SIG-M5 (cell line): ENCODE data around the gene MMP20.

ENCODE experiments used
- DNase-seq: peaks from one replicate; lab custom pipeline; 2025; lab: John Stamatoyannopoulos, UW

Gene MMP20

GRCh38 chr11:102553835-102554282 is 71.3 kb downstream of the MMP20 start:
- DNase-seq, result no peak

- no peak for DNase-seq
These were observed 72.5 kb downstream of the MMP20 start for GRCh38 chr11:102552447-102553194.

GRCh38 chr11:102552020-102552419 is 73.1 kb downstream of the MMP20 start:
- no peak for DNase-seq

- no peak for DNase-seq
These were observed 73.9 kb downstream of the MMP20 start for GRCh38 chr11:102551169-102551781.

GRCh38 chr11:102546923-102547471 is 78.1 kb downstream of the MMP20 start:
- no peak for DNase-seq

GRCh38 chr11:102546427-102546826 is 78.7 kb downstream of the MMP20 start:
- DNase-seq, result no peak

GRCh38 chr11:102545701-102546100 is 79.4 kb downstream of the MMP20 start:
- DNase-seq, result no peak

GRCh38 chr11:102544594-102544993 is 80.5 kb downstream of the MMP20 start:
- DNase-seq, result no peak

- DNase-seq, result no peak
These were observed 85.6 kb downstream of the MMP20 start for GRCh38 chr11:102539567-102539966.

GRCh38 chr11:102538932-102539331 is 86.2 kb downstream of the MMP20 start:
- DNase-seq, result no peak

- no peak for DNase-seq
These were observed 90.8 kb downstream of the MMP20 start for GRCh38 chr11:102534261-102534872.

- DNase-seq, result no peak
These were observed 94.6 kb downstream of the MMP20 start, which contains the start of gene MMP7 for GRCh38 chr11:102530558-102530957. MMP7 (minus strand) TSS chr11:102530747; CDS start chr11:102530700, 47 bp downstream.

GRCh38 chr11:102528618-102529017 is 96.5 kb downstream of the MMP20 start:
- DNase-seq, result no peak

- DNase-seq, result no peak
These were observed 97.4 kb downstream of the MMP20 start for GRCh38 chr11:102527684-102528083.

GRCh38 chr11:102527041-102527440 is 98.1 kb downstream of the MMP20 start:
- no peak for DNase-seq
